Measurements from ENCODE around the gene ASS1. TPM values are rescaled to one million over a fixed set of nuclear protein-coding genes. Genes with fewer than 3 reads are reported as not detected.
A peak's percentile ranks its signal among the peaks of the same experiment; 100 is the strongest.

The ASS1 gene
- total and polyA plus RNA-seq, 3 experiments from 2014 or later, result 2.3 to 3.4 TPM; not detected in 1

- CTCF ChIA-PET, result interaction anchor here (3.2 kb wide), 1 partner anchor 224 kb away, joined by 27 read pairs; no protein-coding TSS in a partner anchor
- Histone ChIP-seq H3K4me3 (ENCODE audit: low read length) (no peak overlapping the region), H3K9me3 (ENCODE audit: low read length) (no peaks in the 10 kb centered on the region), H3K4me1 (ENCODE audit: insufficient read depth, low read length) (no peaks in the 10 kb centered on the region), H3K27me3 (ENCODE audit: insufficient read depth, low read length, poor library complexity, severe bottlenecking) (peaks cover 3% of the 10 kb centered on the region), H3K36me3 (ENCODE audit: insufficient read depth, low read length) (no peaks in the 10 kb centered on the region), H3K27ac (ENCODE audit: low read depth, low read length) (no peak overlapping the region)
- Mint-ChIP-seq H3K27me3 (peaks cover 11 to 17% of the 10 kb centered on the region in 2 donors), H3K36me3 (no peaks in the 10 kb centered on the region), H3K27ac (no peak overlapping the region), H3K4me1 (no peaks in the 10 kb centered on the region), H3K4me3 (no peak overlapping the region), H3K9me3 (no peaks in the 10 kb centered on the region)
- DNase-seq, result no peak
- POLR2A ChIA-PET, result no interaction called here
Observed at GRCh38 chr9:130458027-130458803, 13.5 kb downstream of the ASS1 start.

DNA sequence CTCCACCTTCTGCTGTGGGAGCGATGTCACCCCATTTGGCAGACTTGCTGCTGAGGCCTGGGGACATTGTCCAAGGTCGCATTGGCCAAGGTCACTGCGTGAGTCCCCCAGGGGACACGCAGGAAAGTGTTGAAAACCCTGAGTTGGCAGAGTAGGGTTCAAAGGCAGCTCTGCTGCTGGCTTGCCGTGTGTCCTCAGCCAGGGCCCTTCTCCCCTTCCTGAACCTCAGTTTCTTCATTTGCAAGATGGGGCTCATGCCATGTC, 14.0 kb downstream of the ASS1 start:
- Mint-ChIP-seq H3K4me3 (no peak overlapping the region), H3K4me1 (no peaks in the 10 kb centered on the region)
- CTCF ChIA-PET, result interaction anchor here (3.2 kb wide), 1 partner anchor 223 kb away, joined by 27 read pairs; no protein-coding TSS in a partner anchor

DNA sequence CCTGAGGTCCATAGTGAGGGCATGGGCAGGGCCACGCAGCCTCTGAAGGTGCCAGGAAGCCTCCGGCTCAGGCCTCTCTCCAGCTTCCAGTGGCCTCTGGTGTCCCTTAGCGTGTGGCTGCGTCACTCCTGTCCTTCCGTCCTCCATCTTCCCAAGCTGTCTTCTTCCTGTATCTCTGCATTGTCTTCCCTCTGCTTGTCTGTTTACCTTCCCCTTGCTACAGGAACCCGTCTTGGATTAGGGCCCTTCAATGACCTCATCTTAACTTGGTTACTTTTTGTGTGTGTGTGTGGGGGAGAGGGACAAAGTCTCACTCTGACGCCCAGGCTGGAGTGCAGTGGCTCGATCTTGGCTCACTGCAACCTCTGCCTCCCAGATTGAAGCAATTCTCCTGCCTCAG, 14.4 kb downstream of the ASS1 start:
- DNase-seq, result no peak
- CTCF ChIA-PET, result interaction anchor here (1.7 to 3.2 kb wide), 2 partner anchors 223 to 225 kb away, joined by 8 to 27 read pairs; no protein-coding TSS in a partner anchor
- H3K27ac Mint-ChIP-seq, result no peak overlapping the region
- POLR2A ChIA-PET, result no interaction called here
- H3K4me1 Mint-ChIP-seq, result no peaks in the 10 kb centered on the region
- H3K4me3 ChIP-seq (ENCODE audit: low read length), result no peak overlapping the region
- no peaks in the 10 kb centered on the region for H3K36me3 Mint-ChIP-seq
- no peak overlapping the region for H3K27ac ChIP-seq (ENCODE audit: low read depth, low read length)
- H3K27me3 ChIP-seq (ENCODE audit: insufficient read depth, low read length, poor library complexity, severe bottlenecking), result peaks cover 3% of the 10 kb centered on the region
- no peaks in the 10 kb centered on the region for H3K4me1 ChIP-seq (ENCODE audit: insufficient read depth, low read length)
- no peak overlapping the region for H3K4me3 Mint-ChIP-seq
- H3K36me3 ChIP-seq (ENCODE audit: insufficient read depth, low read length), result no peaks in the 10 kb centered on the region
- H3K9me3 Mint-ChIP-seq, result no peaks in the 10 kb centered on the region
- H3K9me3 ChIP-seq (ENCODE audit: low read length), result no peaks in the 10 kb centered on the region
- peaks cover 13 to 17% of the 10 kb centered on the region in 2 donors for H3K27me3 Mint-ChIP-seq

More for the DNA sequence above, 14.0 kb downstream of the ASS1 start:
- H3K27ac ChIP-seq (ENCODE audit: low read depth, low read length), result no peak overlapping the region
- no peak overlapping the region for H3K4me3 ChIP-seq (ENCODE audit: low read length)
- H3K27me3 ChIP-seq (ENCODE audit: insufficient read depth, low read length, poor library complexity, severe bottlenecking), result peaks cover 3% of the 10 kb centered on the region
- DNase-seq, result no peak
- H3K9me3 ChIP-seq (ENCODE audit: low read length), result no peaks in the 10 kb centered on the region
- H3K27ac Mint-ChIP-seq, result no peak overlapping the region
- no peaks in the 10 kb centered on the region for H3K9me3 Mint-ChIP-seq
- POLR2A ChIA-PET, result no interaction called here
- H3K27me3 Mint-ChIP-seq, result peaks cover 12 to 17% of the 10 kb centered on the region in 2 donors
- H3K36me3 Mint-ChIP-seq, result no peaks in the 10 kb centered on the region
- no peaks in the 10 kb centered on the region for H3K4me1 ChIP-seq (ENCODE audit: insufficient read depth, low read length)
- H3K36me3 ChIP-seq (ENCODE audit: insufficient read depth, low read length), result no peaks in the 10 kb centered on the region

DNA sequence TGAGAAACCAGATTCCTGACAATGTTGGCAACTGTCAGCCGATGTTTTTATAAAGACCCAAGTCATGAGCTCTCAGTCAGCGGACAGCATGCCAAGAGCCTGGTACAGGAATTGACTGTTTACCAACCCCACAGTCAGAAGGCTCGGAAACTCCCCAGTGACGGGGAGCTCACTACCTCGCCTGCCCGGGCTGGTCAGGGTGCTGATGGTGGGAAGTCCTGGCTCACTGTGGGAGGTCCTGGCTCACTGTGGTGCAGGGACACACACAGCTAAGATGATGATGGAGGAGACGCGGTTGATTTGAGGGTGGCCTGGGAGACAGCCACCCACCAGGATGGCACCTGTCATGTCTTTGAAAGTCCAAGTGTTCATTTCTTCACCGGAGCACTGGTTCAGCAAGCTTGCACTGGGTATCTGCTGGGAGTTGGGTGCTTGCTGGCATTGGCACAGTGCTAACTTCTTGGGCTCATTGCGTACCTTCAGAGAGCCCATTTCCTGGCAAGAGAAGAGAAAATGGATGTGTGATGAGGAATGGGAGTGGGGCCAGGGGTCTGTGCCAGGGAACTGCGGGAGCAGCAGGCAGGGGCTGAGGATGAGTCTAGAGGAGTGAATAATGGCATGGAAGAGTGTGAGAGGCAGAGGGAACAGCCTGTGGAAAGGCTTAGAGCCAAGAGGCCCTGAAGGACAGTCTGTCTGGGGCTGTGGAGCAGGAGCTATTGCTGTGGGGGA, 15.3 kb downstream of the ASS1 start:
- H3K27me3 ChIP-seq (ENCODE audit: insufficient read depth, low read length, poor library complexity, severe bottlenecking), result peaks cover 3% of the 10 kb centered on the region
- POLR2A ChIA-PET, result no interaction called here
- H3K4me1 Mint-ChIP-seq, result no peaks in the 10 kb centered on the region

DNA sequence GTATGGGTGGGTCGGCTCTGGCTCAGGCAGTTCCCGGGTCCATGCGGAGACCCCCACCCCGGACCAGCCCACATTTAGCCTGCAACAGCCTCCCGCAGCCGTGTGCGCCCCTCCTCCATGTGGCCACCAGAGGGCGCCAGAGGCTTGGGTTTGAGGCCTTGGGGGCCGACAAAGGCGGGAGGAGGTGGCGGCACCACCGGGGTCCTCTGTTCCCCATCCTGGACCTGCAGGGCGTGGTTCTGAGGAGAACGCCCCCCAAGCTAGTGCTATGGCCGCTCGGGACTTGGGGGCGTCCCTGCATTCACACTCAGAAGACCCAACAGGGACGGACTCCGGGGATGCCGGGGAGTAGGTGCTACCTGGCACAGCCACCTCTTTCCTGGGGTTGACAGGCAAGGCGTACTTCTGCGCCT, 16.5 kb downstream of the ASS1 start:
- ChIA-PET POLR2A (no interaction called here), CTCF (interaction anchor here (0.6 to 3.2 kb wide), 10 partner anchors 8 to 403 kb away, joined by 3 to 27 read pairs (median 4); partner anchors contain the start of gene EXOSC2)
- H3K36me3 Mint-ChIP-seq, result no peaks in the 10 kb centered on the region
- no peaks in the 10 kb centered on the region for H3K9me3 ChIP-seq (ENCODE audit: low read length)
- H3K27ac ChIP-seq (ENCODE audit: low read depth, low read length), result no peak overlapping the region
- no peak overlapping the region for H3K27ac Mint-ChIP-seq
- DNase-seq, result peak; percentile 49 to 76 (median 62)
- H3K36me3 ChIP-seq (ENCODE audit: insufficient read depth, low read length), result no peaks in the 10 kb centered on the region
- peaks cover 14 to 20% of the 10 kb centered on the region in 2 donors for H3K27me3 Mint-ChIP-seq
- H3K4me1 Mint-ChIP-seq, result no peaks in the 10 kb centered on the region
- H3K4me3 ChIP-seq (ENCODE audit: low read length), result no peak overlapping the region
- H3K9me3 Mint-ChIP-seq, result no peaks in the 10 kb centered on the region
- peaks cover 3% of the 10 kb centered on the region for H3K27me3 ChIP-seq (ENCODE audit: insufficient read depth, low read length, poor library complexity, severe bottlenecking)
- H3K4me1 ChIP-seq (ENCODE audit: insufficient read depth, low read length), result no peaks in the 10 kb centered on the region
- no peak overlapping the region for H3K4me3 Mint-ChIP-seq

More for the DNA sequence above, 15.3 kb downstream of the ASS1 start:
- H3K4me1 ChIP-seq (ENCODE audit: insufficient read depth, low read length), result no peaks in the 10 kb centered on the region
- CTCF ChIA-PET, result interaction anchor here (0.6 to 3.2 kb wide), 12 partner anchors 10 to 404 kb away, joined by 3 to 27 read pairs (median 4); partner anchors contain the start of gene EXOSC2
- no peaks in the 10 kb centered on the region for H3K9me3 Mint-ChIP-seq
- H3K4me3 Mint-ChIP-seq, result no peak overlapping the region
- H3K27me3 Mint-ChIP-seq, result peaks cover 13 to 20% of the 10 kb centered on the region in 2 donors
- H3K4me3 ChIP-seq (ENCODE audit: low read length), result no peak overlapping the region
- DNase-seq, result no peak
- no peak overlapping the region for H3K27ac ChIP-seq (ENCODE audit: low read depth, low read length)
- H3K36me3 Mint-ChIP-seq, result no peaks in the 10 kb centered on the region
- no peaks in the 10 kb centered on the region for H3K36me3 ChIP-seq (ENCODE audit: insufficient read depth, low read length)
- peak overlapping the region in 1 of 8 donors; percentile 31 for H3K27ac Mint-ChIP-seq
- H3K9me3 ChIP-seq (ENCODE audit: low read length), result no peaks in the 10 kb centered on the region

DNA sequence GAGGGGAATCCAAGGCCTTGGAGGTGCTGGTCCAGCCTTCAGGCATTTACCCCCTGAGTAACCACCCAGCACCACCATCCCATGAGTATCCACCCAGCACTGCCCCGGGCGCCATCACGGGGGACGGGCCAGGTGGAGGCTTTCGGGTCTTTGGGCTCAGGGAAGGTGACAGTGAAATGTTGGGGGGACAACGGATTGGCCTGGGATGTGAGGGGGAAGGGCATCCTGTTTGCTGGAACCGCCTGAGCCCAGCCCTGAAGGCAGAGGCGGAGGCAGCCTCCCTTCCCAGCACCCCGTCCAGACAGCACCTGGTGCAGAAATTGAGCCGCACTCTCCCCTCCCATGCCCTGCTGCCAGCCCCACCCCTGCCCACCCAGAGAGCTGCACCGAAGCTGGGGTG, 17.0 kb downstream of the ASS1 start:
- no peaks in the 10 kb centered on the region for H3K36me3 ChIP-seq (ENCODE audit: insufficient read depth, low read length)
- Mint-ChIP-seq H3K27me3 (peaks cover 19 to 20% of the 10 kb centered on the region in 2 donors), H3K27ac (no peak overlapping the region), H3K9me3 (no peaks in the 10 kb centered on the region), H3K4me3 (no peak overlapping the region), H3K4me1 (no peaks in the 10 kb centered on the region), H3K36me3 (no peaks in the 10 kb centered on the region)
- POLR2A ChIA-PET, result no interaction called here
- no peaks in the 10 kb centered on the region for H3K4me1 ChIP-seq (ENCODE audit: insufficient read depth, low read length)
- CTCF ChIA-PET, result interaction anchor here (0.7 to 4.3 kb wide), 6 partner anchors 10 to 585 kb away, joined by 3 to 34 read pairs (median 4); no protein-coding TSS in a partner anchor
- DNase-seq, result no peak
- H3K9me3 ChIP-seq (ENCODE audit: low read length), result no peaks in the 10 kb centered on the region
- no peak overlapping the region for H3K4me3 ChIP-seq (ENCODE audit: low read length)
- H3K27me3 ChIP-seq (ENCODE audit: insufficient read depth, low read length, poor library complexity, severe bottlenecking), result peaks cover 3% of the 10 kb centered on the region
- no peak overlapping the region for H3K27ac ChIP-seq (ENCODE audit: low read depth, low read length)

DNA sequence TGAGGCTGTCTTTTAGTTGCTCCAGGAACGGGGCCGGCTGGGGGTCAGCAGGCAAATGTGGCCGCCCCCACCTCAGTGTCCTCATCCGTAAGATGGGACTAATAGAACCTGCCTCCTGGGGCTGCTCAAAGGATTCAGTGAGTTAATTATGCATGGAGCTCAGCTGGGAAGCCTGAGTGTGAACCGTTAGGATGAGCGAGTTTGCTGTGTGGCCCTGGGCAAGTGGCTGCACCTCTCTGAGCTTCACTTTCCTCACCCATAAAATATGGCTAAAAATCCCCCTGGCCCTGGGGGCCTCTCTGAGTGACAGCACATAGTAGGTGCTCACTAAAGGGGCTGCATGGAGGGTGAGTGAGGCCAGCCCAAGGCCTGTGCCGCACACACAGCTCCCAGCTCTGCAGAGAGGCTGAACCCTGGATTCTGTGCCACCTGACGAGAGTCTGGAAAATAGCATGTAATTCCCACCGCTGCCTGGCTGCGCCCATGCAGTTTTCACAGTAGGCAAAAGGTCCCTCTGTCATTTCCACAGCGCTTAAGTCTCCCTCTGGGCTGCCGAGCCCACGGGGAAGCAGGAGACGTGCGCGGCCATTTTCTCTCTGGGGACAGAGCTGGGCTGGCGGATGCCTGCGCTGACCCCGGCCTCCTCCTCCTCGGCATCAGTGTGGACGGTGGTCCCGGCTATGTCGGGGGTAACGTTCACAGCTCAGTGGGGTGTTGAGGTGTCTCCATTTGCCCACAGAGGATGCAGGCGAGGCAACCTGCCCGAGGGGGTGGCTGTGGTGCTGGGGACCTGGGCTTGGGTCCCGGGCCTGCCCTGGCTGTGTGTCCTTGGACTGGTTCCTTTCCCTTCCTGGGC, 18.2 kb downstream of the ASS1 start:
- H3K27me3 Mint-ChIP-seq, result peaks cover 30 to 31% of the 10 kb centered on the region in 2 donors
- no peak overlapping the region for H3K27ac Mint-ChIP-seq
- H3K9me3 ChIP-seq (ENCODE audit: low read length), result no peaks in the 10 kb centered on the region
- H3K27ac ChIP-seq (ENCODE audit: low read depth, low read length), result no peak overlapping the region
- H3K4me3 ChIP-seq (ENCODE audit: low read length), result no peak overlapping the region
- H3K4me1 Mint-ChIP-seq, result peaks cover 0 to 2% (median 0%) of the 10 kb centered on the region in 3 donors
- H3K9me3 Mint-ChIP-seq, result no peaks in the 10 kb centered on the region
- DNase-seq, result no peak
- H3K27me3 ChIP-seq (ENCODE audit: insufficient read depth, low read length, poor library complexity, severe bottlenecking), result peaks cover 6% of the 10 kb centered on the region
- H3K4me1 ChIP-seq (ENCODE audit: insufficient read depth, low read length), result no peaks in the 10 kb centered on the region
- ChIA-PET CTCF (interaction anchor here (0.9 to 4.3 kb wide), 4 partner anchors 8 to 584 kb away, joined by 3 to 34 read pairs (median 4); no protein-coding TSS in a partner anchor), POLR2A (no interaction called here)
- H3K4me3 Mint-ChIP-seq, result no peak overlapping the region
- H3K36me3 Mint-ChIP-seq, result no peaks in the 10 kb centered on the region
- H3K36me3 ChIP-seq (ENCODE audit: insufficient read depth, low read length), result no peaks in the 10 kb centered on the region

Data from CD8-positive, alpha-beta memory T cell (primary cell).